Activated T-cell treated with anti-CD3 and anti-CD28 coated beads, Interleukin-2, amount 50 U/mL, for 4 hours (primary cell): ENCODE data around the gene FALEC. TPM values are rescaled to one million over a fixed set of nuclear protein-coding genes. Genes with fewer than 3 reads are reported as not detected.
A peak's percentile ranks its signal among the peaks of the same experiment; 100 is the strongest.

Experiments
- ATAC-seq, 2 donors: fragments of 200-7000 bp; cut with Tn5 transposase; one replicate each; pipeline ENCODE4 v1.10.0; 2021
- DNase-seq: peaks from one replicate; pipeline ENCODE4 v3.0.0-alpha.2; 2020
- H3K27me3 Mint-ChIP-seq: one replicate; pipeline ENCODE4 v1.8.0; 2021; ENCODE audit warnings: low read depth, mixed read lengths
- H3K36me3 Mint-ChIP-seq: one replicate; pipeline ENCODE4 v1.8.0; 2022; ENCODE audit warnings: mixed read lengths; ENCODE audit not compliant: insufficient read depth
- H3K4me1 Mint-ChIP-seq: one replicate; pipeline ENCODE4 v1.8.0; 2021; ENCODE audit warnings: low read depth, mixed read lengths
- H3K4me3 Mint-ChIP-seq: one replicate; pipeline ENCODE4 v1.8.0; 2021; ENCODE audit warnings: mild to moderate bottlenecking, moderate library complexity, mixed read lengths
- H3K9me3 Mint-ChIP-seq: one replicate; pipeline ENCODE4 v1.8.0; 2021; ENCODE audit warnings: mixed read lengths
- total RNA-seq, 3 donors: library from RNA; stranded (reverse); gene quantifications; one replicate each; pipeline ENCODE4 v1.2.1, GENCODE V29; 2021

The FALEC gene
- total RNA-seq, 3 donors from 2014 or later = 0.40 TPM; not detected in 2

DNA sequence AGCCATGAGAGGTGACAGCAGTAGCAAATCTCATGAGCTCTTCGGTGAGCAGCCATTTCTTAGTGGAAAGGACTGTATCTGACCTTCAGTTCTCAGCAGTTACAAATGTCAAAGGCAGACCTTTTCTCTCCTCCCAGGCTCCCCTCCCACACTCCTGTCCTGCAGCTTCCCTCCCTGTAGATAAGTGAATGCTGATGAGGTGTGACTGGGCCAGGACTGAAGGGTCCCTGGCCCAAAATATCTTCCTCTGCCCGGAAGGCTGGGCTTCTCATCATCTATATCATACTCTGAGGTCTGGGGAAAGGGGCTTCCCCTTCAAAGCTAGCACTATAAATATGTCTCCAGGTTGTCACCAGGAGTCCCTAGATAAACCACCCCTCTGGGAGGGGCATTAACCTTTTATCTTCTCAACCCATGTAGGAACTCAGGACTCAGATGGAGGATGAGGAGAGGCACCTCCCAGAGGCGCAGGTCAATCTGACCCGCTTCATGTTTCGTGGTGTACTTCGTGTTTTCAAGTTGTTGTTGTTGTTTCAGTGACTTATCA lies 30.0 kb downstream of the FALEC start:
- peaks cover 7% of the 10 kb centered on the region for H3K4me1 Mint-ChIP-seq
- no peaks in the 10 kb centered on the region for H3K9me3 Mint-ChIP-seq
- no peak overlapping the region for H3K4me3 Mint-ChIP-seq
- DNase-seq = no peak
- peaks cover 36% of the 10 kb centered on the region for H3K27me3 Mint-ChIP-seq
- no peak for ATAC-seq
- H3K36me3 Mint-ChIP-seq = no peaks in the 10 kb centered on the region

DNA sequence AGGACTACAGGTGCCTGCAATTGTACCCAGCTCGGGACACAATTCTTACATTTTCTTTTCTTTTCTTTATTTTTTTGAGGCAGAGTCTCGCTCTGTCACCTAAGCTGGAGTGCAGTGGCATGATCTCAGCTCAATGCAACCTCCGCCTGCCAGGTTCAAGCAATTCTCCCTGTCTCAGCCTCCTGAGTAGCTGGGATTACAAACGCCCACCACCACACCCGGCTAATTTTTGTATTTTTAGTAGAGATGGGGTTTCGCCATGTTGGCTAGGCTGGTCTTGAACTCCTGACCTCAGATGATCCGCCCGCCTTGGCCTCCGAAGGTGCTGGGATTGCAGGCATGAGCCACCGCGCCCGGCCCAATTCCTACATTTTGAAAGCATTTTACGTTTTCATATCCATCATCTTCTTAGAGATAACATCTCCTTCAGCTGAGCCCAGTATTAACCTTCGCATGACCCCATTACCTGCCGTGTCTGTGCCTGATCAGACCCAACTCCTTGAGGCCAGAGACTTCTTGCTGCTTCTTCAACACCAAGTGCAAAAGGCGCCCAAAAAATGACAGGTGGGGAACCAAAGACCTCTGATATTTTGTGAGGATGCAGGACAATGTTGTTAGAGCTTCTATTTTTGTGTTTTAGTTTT lies 30.9 kb downstream of the FALEC start:
- no peak overlapping the region for H3K4me3 Mint-ChIP-seq
- no peaks in the 10 kb centered on the region for H3K36me3 Mint-ChIP-seq
- ATAC-seq (no peak), DNase-seq (no peak)
- H3K27me3 Mint-ChIP-seq = peaks cover 38% of the 10 kb centered on the region
- no peaks in the 10 kb centered on the region for H3K9me3 Mint-ChIP-seq
- H3K4me1 Mint-ChIP-seq = peaks cover 15% of the 10 kb centered on the region

DNA sequence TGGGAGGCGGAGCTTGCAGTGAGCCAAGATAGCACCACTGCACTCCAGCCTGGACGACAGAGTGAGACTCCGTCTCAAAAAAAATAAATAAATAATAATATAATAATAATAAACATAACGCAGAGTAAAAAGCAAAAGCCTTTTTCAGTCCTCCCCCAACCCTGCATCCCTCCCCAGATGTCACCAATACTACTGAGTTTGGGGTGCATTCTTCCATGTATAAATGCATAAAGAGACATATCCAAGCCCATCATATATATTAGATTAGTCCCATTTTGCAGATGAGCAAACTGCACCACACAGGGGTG lies 32.7 kb downstream of the FALEC start:
- no peaks in the 10 kb centered on the region for H3K36me3 Mint-ChIP-seq

DNA sequence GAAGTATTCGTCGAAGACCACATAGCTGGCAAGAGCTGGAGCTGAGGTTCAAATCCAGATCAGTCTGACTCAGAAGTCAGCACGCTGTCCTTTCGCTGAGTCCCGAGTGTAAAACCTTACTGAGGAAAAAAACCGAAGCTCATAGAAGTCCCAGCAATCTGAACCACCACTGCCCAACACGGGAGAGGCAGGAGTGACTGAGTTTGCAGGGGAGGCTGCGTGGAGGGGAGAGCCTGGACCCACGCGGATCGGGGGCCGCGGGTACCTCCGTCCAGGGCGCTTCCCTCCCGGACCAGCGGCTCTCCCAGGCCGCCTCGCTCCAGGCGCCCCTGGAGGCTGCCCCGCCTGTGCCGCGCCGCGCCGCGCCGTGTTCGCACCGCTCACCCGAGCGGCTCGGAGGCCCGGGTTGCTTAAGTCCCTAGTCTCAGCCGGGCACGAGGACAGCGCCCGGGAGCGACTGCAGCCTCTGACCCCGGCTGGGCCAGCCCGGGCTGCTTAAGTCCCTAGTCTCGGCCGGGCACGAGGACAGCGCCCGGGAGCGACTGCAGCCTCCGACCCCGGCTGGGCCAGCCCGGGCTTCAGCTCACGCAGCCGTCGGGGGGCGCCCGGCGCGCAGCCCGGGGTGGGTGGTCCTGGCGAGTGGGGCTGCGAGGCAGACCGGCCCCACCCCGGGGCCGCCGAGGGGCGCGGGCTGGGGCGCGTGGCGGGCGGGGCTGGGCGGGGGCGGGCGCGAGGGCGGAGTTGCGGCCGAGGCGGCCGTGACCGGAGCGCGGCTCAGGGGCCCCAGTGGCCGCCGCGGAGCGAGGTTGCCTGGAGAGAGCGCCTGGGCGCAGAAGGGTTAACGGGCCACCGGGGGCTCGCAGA lies 33.3 kb downstream of the FALEC start, which contains the start of gene ADAMTSL4:
Gene ADAMTSL4 (plus strand): TSS at position 777 of the 864 bp plus-strand sequence. CDS start 2,881 bp downstream, outside the sequence.
- ATAC-seq (peak; percentile 82 to 87), DNase-seq (no peak)
- H3K36me3 Mint-ChIP-seq = no peaks in the 10 kb centered on the region
- H3K4me1 Mint-ChIP-seq = peaks cover 17% of the 10 kb centered on the region
- H3K9me3 Mint-ChIP-seq = no peaks in the 10 kb centered on the region
- peak within 1 kb of the TSS; percentile 74 for H3K4me3 Mint-ChIP-seq
- peaks cover 35% of the 10 kb centered on the region for H3K27me3 Mint-ChIP-seq

More for the DNA sequence above, 32.7 kb downstream of the FALEC start:
- ATAC-seq (no peak), DNase-seq (no peak)
- H3K27me3 Mint-ChIP-seq = peaks cover 38% of the 10 kb centered on the region
- H3K4me3 Mint-ChIP-seq = peak overlapping the region; percentile 66
- peaks cover 17% of the 10 kb centered on the region for H3K4me1 Mint-ChIP-seq
- H3K9me3 Mint-ChIP-seq = no peaks in the 10 kb centered on the region

DNA sequence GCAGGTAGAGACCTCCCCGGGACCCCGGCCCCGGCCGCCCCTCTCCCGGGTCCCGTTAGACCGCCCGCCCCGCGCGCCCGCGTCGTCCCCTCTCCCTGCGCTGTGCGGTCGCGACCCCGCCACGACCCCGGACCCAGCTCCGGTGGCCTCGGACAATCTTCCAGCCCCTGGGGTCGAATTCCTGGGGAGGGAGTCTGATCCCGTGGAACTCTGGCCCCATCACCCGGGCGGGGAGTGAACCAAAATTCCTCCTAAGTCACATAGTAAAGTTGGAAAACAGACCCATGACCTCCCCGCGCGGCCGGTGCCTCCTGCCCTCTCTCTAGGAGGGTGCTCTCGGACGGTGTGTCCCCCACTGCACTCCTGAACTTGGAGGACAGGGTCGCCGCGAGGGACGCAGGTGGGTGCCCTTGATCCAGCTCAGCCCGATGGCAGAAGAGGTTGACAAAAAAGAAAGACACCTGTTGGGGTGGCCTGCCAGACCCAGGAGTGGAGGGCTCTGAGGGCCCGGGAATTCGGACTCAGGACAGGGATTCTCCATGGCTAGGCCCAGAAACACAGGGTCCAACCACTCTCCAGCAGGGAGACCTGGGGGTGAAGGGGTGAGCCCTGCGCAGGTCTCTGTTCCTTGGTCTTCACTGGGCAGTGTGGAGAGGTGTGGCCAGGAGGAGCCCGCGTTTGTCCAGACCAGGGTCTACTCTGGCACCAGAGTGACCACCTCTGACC lies 34.1 kb downstream of the FALEC start:
- no peaks in the 10 kb centered on the region for H3K9me3 Mint-ChIP-seq
- peak overlapping the region; percentile 74 for H3K4me3 Mint-ChIP-seq
- no peak for DNase-seq
- ATAC-seq = no peak
- H3K36me3 Mint-ChIP-seq = no peaks in the 10 kb centered on the region
- peaks cover 29% of the 10 kb centered on the region for H3K27me3 Mint-ChIP-seq
- peaks cover 17% of the 10 kb centered on the region for H3K4me1 Mint-ChIP-seq

DNA sequence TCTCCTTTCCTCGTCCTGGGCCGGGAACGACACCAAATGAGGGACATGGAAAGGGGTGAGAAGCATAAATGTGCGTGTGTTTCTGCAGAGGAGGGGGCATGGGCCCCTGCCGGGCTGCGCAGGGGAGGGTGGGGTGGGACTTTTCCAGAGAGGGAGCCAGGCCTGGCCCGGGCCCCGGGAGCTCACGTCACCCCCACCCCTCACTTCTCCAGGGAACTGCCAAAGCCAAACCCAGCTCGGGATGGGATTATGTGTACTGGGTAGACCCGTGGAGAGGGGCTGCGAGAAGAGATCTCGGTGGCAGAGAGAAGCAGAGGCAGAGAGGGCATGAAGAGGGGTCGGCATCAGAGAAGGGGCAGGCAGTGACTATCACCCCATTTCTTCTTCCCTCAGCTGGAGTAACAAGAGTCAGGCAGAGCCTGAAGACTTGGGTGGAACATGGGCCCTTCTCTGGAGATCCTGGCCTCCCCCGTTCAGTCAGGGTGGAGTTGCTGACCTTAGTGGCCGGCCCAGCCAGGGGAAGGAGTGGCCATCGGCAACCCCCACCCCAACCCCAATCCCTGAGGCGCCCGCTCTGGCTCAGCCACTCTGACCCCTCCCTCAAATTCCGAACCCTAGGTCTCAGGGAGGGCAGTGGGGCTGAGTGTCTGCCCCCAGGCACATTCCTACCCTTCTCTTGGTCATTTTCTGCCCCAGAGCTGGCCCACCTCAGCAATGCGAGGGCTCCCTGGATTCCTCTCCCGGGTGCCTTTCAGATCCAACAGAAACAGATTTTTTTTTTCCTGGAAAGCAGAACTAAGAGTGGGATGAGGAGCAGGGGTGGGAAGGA lies 34.9 kb downstream of the FALEC start:
- Mint-ChIP-seq H3K9me3 (no peaks in the 10 kb centered on the region), H3K27me3 (peaks cover 27% of the 10 kb centered on the region), H3K4me3 (no peak overlapping the region), H3K4me1 (peaks cover 17% of the 10 kb centered on the region), H3K36me3 (peaks cover 2% of the 10 kb centered on the region)
- no peak for DNase-seq
- no peak for ATAC-seq

DNA sequence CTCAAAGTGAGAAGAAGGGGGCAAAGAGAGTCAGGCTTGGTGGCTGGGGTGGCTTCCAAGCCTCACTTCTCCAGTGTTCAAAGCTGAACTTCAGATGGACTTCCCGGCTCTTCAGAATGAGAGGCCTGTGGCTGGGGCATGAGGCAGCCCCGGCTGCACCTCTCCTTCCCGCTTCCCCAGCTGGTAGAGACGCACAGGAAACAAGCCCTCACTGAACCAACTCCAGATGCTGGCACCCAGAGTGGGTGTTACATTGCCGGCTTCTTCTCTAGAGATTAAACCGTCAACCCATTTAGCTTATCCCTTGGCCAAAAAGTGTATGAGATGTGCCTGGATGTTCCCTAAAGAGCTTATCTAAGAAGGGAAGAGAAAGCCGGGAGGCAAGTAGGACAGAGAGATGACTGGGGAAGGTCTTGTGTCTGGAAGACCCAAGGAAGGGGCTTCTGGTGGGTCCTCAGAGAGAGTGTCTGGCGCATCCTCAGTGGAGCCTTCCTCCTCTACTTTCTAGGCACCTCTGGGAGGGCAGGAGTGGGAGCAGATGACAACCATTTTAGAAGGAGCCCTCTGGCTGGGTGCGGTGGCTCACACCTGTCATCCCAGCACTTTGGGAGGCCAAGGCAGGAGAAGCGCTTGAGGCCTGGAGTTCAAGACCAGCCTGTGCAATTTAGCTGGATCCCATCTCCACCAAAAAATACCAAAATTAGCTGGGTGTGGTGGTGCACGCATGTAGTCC lies 35.7 kb downstream of the FALEC start:
- Mint-ChIP-seq H3K27me3 (peaks cover 22% of the 10 kb centered on the region), H3K4me3 (no peak overlapping the region), H3K36me3 (peaks cover 5% of the 10 kb centered on the region), H3K4me1 (peaks cover 17% of the 10 kb centered on the region), H3K9me3 (no peaks in the 10 kb centered on the region)
- ATAC-seq (no peak), DNase-seq (no peak)

DNA sequence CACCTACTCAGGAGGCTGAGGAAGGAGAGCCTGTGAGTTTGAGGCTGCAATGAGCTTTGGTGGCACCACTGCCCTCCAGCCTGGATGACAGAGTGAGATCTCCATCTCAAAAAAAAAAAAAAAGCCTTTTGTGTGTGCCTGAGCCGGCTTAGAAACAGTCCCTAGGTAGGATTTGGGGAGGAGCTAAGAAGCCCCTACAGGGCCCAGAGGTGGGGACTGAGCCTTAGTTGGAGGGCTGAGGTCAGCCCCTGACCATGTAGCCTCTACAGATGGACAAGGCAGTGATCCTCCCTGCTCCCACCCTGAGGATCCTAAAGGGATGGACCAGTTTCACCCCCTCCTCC lies 36.2 kb downstream of the FALEC start:
- peaks cover 17% of the 10 kb centered on the region for H3K4me1 Mint-ChIP-seq
- ATAC-seq (no peak), DNase-seq (no peak)
- H3K27me3 Mint-ChIP-seq = peaks cover 16% of the 10 kb centered on the region
- no peaks in the 10 kb centered on the region for H3K9me3 Mint-ChIP-seq
- H3K36me3 Mint-ChIP-seq = peaks cover 5% of the 10 kb centered on the region
- no peak overlapping the region for H3K4me3 Mint-ChIP-seq

DNA sequence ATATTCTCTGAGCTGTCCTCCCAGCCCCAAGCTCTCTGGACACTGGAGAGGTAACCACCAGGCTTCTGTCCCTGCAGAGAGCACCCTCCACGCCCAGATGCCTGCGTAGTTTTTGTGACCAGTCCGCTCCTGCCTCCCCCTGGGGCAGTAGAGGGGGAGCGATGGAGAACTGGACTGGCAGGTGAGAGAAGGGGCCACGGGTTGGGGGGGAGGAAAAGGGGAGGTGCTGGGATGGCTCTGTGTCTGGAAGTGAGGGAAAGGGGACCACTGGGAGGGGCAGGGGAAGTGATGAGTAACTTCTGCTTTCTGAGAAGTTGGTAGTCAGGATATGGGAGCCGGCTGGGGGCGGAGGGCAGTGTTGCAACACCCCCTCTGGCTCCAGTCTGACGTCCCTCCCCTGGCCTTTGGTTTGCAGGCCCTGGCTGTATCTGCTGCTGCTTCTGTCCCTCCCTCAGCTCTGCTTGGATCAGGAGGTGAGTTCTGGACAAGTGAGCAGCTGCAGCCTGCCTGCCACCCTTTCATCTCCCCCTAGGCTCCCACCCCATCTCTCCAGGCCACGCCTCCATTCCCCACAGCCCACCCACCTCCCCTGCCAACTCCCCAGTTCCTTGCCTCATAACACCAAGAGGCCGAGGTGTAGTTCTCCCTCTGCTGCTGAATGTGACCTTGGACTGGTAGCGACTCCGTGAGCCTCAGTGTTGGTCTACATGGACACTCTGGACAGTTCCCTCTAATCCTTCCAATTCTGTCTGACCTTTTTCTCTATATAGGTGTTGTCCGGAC lies 36.8 kb downstream of the FALEC start:
- DNase-seq (no peak), ATAC-seq (no peak)
- Mint-ChIP-seq H3K4me3 (no peak overlapping the region), H3K36me3 (peaks cover 5% of the 10 kb centered on the region), H3K9me3 (no peaks in the 10 kb centered on the region), H3K27me3 (peaks cover 12% of the 10 kb centered on the region), H3K4me1 (peaks cover 17% of the 10 kb centered on the region)

DNA sequence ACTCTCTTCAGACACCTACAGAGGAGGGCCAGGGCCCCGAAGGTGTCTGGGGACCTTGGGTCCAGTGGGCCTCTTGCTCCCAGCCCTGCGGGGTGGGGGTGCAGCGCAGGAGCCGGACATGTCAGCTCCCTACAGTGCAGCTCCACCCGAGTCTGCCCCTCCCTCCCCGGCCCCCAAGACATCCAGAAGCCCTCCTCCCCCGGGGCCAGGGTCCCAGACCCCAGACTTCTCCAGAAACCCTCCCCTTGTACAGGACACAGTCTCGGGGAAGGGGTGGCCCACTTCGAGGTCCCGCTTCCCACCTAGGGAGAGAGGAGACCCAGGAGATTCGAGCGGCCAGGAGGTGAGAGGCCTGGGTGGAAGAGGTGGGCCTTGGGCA lies 37.3 kb downstream of the FALEC start:
- Mint-ChIP-seq H3K9me3 (no peaks in the 10 kb centered on the region), H3K4me3 (no peak overlapping the region), H3K36me3 (peaks cover 5% of the 10 kb centered on the region), H3K27me3 (peaks cover 12% of the 10 kb centered on the region), H3K4me1 (peaks cover 17% of the 10 kb centered on the region)
- DNase-seq (no peak), ATAC-seq (no peak)

DNA sequence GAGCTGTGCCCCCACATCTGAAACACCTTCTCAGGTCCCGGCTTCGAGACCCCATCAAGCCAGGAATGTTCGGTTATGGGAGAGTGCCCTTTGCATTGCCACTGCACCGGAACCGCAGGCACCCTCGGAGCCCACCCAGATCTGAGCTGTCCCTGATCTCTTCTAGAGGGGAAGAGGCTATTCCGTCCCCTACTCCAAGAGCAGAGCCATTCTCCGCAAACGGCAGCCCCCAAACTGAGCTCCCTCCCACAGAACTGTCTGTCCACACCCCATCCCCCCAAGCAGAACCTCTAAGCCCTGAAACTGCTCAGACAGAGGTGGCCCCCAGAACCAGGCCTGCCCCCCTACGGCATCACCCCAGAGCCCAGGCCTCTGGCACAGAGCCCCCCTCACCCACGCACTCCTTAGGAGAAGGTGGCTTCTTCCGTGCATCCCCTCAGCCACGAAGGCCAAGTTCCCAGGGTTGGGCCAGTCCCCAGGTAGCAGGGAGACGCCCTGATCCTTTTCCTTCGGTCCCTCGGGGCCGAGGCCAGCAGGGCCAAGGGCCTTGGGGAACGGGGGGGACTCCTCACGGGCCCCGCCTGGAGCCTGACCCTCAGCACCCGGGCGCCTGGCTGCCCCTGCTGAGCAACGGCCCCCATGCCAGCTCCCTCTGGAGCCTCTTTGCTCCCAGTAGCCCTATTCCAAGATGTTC lies 38.0 kb downstream of the FALEC start:
- Mint-ChIP-seq H3K4me1 (peaks cover 15% of the 10 kb centered on the region), H3K36me3 (peaks cover 5% of the 10 kb centered on the region), H3K4me3 (no peak overlapping the region), H3K9me3 (no peaks in the 10 kb centered on the region), H3K27me3 (peaks cover 9% of the 10 kb centered on the region)
- ATAC-seq (no peak), DNase-seq (no peak)

DNA sequence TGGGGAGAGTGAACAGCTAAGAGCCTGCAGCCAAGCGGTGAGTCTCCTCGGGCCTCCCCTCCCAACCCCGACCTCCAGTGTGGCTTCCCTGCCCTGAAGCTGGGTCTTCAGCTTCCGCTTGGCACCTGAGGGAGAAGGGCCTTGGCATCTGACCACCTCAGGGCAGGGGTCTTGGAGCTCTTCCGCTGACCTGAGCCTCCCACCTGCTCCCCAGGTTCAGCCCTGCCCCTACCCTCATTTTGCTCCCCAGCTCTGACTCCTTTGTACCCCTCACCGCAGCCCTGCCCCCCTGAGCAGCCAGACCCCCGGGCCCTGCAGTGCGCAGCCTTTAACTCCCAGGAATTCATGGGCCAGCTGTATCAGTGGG lies 38.5 kb downstream of the FALEC start:
- ATAC-seq = no peak
- Mint-ChIP-seq H3K27me3 (peaks cover 8% of the 10 kb centered on the region), H3K4me3 (no peak overlapping the region), H3K4me1 (peaks cover 14% of the 10 kb centered on the region), H3K36me3 (peaks cover 5% of the 10 kb centered on the region), H3K9me3 (no peaks in the 10 kb centered on the region)
- DNase-seq = no peak
